NB4 (cell line): ENCODE measurements around the gene CHRNE.

ENCODE experiments used
- CTCF ChIP-seq: IDR thresholded peaks from one replicate; pipeline ENCODE4 v1.5.1; 2012; ENCODE audit warnings: low read depth, low read length
- MYC ChIP-seq: IDR thresholded peaks from 2 replicates; pipeline ENCODE4 v1.6.1; 2011; ENCODE audit warnings: low read depth, low read length
- POLR2A ChIP-seq: IDR thresholded peaks from 2 replicates; pipeline ENCODE4 v1.6.1; 2011; ENCODE audit warnings: mild to moderate bottlenecking; ENCODE audit not compliant: insufficient read length; ENCODE audit errors: extremely low read depth
- TF ChIP-seq, protein P1 (sequence below): IDR thresholded peaks from 2 replicates; pipeline ENCODE4 v1.6.1; 2011; ENCODE audit warnings: low read depth, low read length

DNA sequence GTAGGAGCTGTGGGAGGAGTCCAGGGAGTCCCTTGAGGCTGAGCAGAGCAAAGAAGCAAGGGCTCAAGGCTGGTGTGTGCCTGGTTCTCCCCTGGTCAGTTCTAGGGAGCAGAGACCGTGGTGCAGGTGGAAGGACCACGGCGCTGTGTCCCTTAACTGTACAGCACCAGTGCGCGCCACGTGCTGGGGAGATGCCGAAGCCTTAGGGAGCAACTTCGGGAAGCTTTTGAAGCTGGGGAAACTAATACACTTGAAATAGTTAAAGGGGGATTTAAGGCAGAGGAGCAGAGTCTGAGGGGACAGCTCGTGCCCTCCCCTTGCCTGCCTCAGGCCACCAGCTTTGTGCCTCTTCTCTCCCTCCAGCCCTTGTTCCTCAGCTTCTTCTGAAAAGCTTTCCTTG is 42.2 kb downstream of the CHRNE start:
- no peak for TF ChIP-seq CTCF
- no peak for TF ChIP-seq POLR2A
- no peak for TF ChIP-seq MYC
- TF ChIP-seq, protein P1, sequence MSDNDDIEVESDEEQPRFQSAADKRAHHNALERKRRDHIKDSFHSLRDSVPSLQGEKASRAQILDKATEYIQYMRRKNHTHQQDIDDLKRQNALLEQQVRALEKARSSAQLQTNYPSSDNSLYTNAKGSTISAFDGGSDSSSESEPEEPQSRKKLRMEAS = no peak
